22Rv1 (cell line): Measurements from ENCODE around the gene SBNO1.

Experiments
- CTCF ChIP-seq: fragments of 450-650 bp; IDR thresholded peaks from 2 replicates; pipeline ENCODE4 v1.5.1; 2017; ENCODE audit warnings: mild to moderate bottlenecking
- ZFX ChIP-seq: fragments of 450-650 bp; IDR thresholded peaks from 2 replicates; pipeline ENCODE4 v1.6.1; 2017; ENCODE audit warnings: antibody characterized with exemption, borderline replicate concordance

GRCh38 chr12:123245678-123246077 lies 119.0 kb downstream of the SBNO1 start:
- TF ChIP-seq CTCF (no peak), ZFX (no peak)
